Liver (tissue), 9 donors: ENCODE measurements around the gene C4orf17. TPM values are rescaled to one million over a fixed set of nuclear protein-coding genes. Genes with fewer than 3 reads are reported as not detected.
A peak's percentile ranks its signal among the peaks of the same experiment; 100 is the strongest.

Experiments
- DNase-seq: peaks from one replicate; pipeline ENCODE4 v3.0.0-alpha.2; 2017; ENCODE audit warnings: low spot score
- H3K27ac ChIP-seq, 2 donors: one replicate each; pipeline ENCODE4 v1.7.0; 2013; ENCODE audit warnings: inconsistent platforms in 2 of 2, low read length in 2 of 2, control low read depth in 1 of 2, low read depth in 1 of 2, mild to moderate bottlenecking in 1 of 2
- H3K27me3 ChIP-seq, 4 donors: one replicate each; pipeline versions ENCODE4 v1.6.1 to v1.7.0; 2013; ENCODE audit warnings: low read length in 3 of 4, inconsistent platforms in 1 of 4, mild to moderate bottlenecking in 1 of 4, moderate library complexity in 1 of 4; ENCODE audit not compliant: control insufficient read depth in 4 of 4, insufficient read depth in 4 of 4
- H3K36me3 ChIP-seq, 4 donors: one replicate each; pipeline versions ENCODE4 v1.6.1 to v1.7.0; 2013; ENCODE audit warnings: low read length in 3 of 4, mild to moderate bottlenecking in 3 of 4, low read depth in 1 of 4, moderate library complexity in 1 of 4; ENCODE audit not compliant: control insufficient read depth in 4 of 4, insufficient read depth in 3 of 4
- H3K4me1 ChIP-seq, 4 donors: one replicate each; pipeline versions ENCODE4 v1.6.1 to v1.7.0; 2013; ENCODE audit warnings: low read length in 3 of 4, mild to moderate bottlenecking in 3 of 4, moderate library complexity in 1 of 4; ENCODE audit not compliant: control insufficient read depth in 4 of 4, insufficient read depth in 4 of 4
- H3K4me3 ChIP-seq, 3 donors: one replicate each; pipeline versions ENCODE4 v1.6.1 to v1.7.0; 2013; ENCODE audit warnings: low read length in 3 of 3, control low read depth in 1 of 3, low read depth in 1 of 3, mild to moderate bottlenecking in 1 of 3
- H3K9ac ChIP-seq, 2 donors: one replicate each; pipeline ENCODE4 v1.7.0; 2013; ENCODE audit warnings: low read length in 2 of 2, mild to moderate bottlenecking in 2 of 2, moderate library complexity in 2 of 2, control low read depth in 1 of 2, low read depth in 1 of 2
- H3K9me3 ChIP-seq, 4 donors: one replicate each; pipeline versions ENCODE4 v1.6.1 to v1.7.0; 2013; ENCODE audit warnings: low read length in 3 of 4; ENCODE audit not compliant: control insufficient read depth in 4 of 4
- ATF3 ChIP-seq: IDR thresholded peaks from 2 replicates; pipeline ENCODE4 v1.6.1; 2016; ENCODE audit warnings: antibody characterized with exemption
- CTCF ChIP-seq: fragments of 150-350 bp; IDR thresholded peaks from 2 replicates; pipeline ENCODE4 v1.5.1; 2017; ENCODE audit warnings: improper control_type of control experiment, low read depth, low read length; ENCODE audit not compliant: missing input control
- EGR1 ChIP-seq, 2 donors: IDR thresholded peaks; 2 replicates each; pipeline ENCODE4 v1.6.1; 2016 to 2018; ENCODE audit warnings: antibody characterized with exemption in 2 of 2, low read depth in 2 of 2
- FOXA1 ChIP-seq: IDR thresholded peaks from 2 replicates; pipeline ENCODE4 v1.6.1; 2016; ENCODE audit warnings: antibody characterized with exemption
- FOXA2 ChIP-seq: IDR thresholded peaks from 2 replicates; pipeline ENCODE4 v1.6.1; 2016; ENCODE audit warnings: antibody characterized with exemption
- HNF4A ChIP-seq, 2 donors: conservative IDR thresholded peaks; 2 replicates each; pipeline ENCODE4 v1.6.1; 2016; ENCODE audit warnings: antibody characterized with exemption in 2 of 2, mild to moderate bottlenecking in 2 of 2
- HNF4G ChIP-seq: IDR thresholded peaks from 2 replicates; pipeline ENCODE4 v1.6.1; 2016; ENCODE audit warnings: antibody characterized with exemption
- JUND ChIP-seq, 2 donors: IDR thresholded peaks; 2 replicates each; pipeline ENCODE4 v1.6.1; 2016; ENCODE audit warnings: antibody characterized with exemption in 2 of 2
- MAX ChIP-seq: IDR thresholded peaks from 2 replicates; pipeline ENCODE4 v1.6.1; 2016; ENCODE audit warnings: antibody characterized with exemption
- NR2F2 ChIP-seq: IDR thresholded peaks from 2 replicates; pipeline ENCODE4 v1.6.1; 2016; ENCODE audit warnings: antibody characterized with exemption
- RAD21 ChIP-seq, 2 donors: IDR thresholded peaks; 2 replicates each; pipeline ENCODE4 v1.6.1; 2016; ENCODE audit warnings: antibody characterized with exemption in 2 of 2, mild to moderate bottlenecking in 2 of 2
- REST ChIP-seq: IDR thresholded peaks from 2 replicates; pipeline ENCODE4 v1.6.1; 2016; ENCODE audit warnings: antibody characterized with exemption, mild to moderate bottlenecking
- RXRA ChIP-seq, 2 donors: IDR thresholded peaks; 2 replicates each; pipeline ENCODE4 v1.6.1; 2017 to 2018; ENCODE audit warnings: antibody characterized with exemption in 2 of 2, mild to moderate bottlenecking in 1 of 2
- SP1 ChIP-seq: IDR thresholded peaks from 2 replicates; pipeline ENCODE4 v1.6.1; 2018; ENCODE audit warnings: antibody characterized with exemption, mild to moderate bottlenecking
- TAF1 ChIP-seq: conservative IDR thresholded peaks from 2 replicates; pipeline ENCODE4 v1.6.1; 2016; ENCODE audit warnings: antibody characterized with exemption, mild to moderate bottlenecking
- YY1 ChIP-seq: IDR thresholded peaks from 2 replicates; pipeline ENCODE4 v1.6.1; 2016; ENCODE audit warnings: antibody characterized with exemption, mild to moderate bottlenecking
- ZBTB33 ChIP-seq: IDR thresholded peaks from 2 replicates; pipeline ENCODE4 v1.6.1; 2016; ENCODE audit warnings: antibody characterized with exemption
- WGBS: extraction: QIAGEN DNeasy Blood & Tissue Kit; methylation state at CpG from one replicate; pipeline ENCODE4 v1.1.7; 2013; 5-methylcytosine and 5-hydroxymethylcytosine counted together
- polyA plus RNA-seq, 2 donors: library from polyadenylated mRNA; stranded (reverse) in 1 of 2; unstranded in 1 of 2; fragments of 200-250 nt in 1 of 2; fragments of >200 nt in 1 of 2; fragmentation: Nextera tagmentation in 1 of 2; extraction: Ambion mirVana in 1 of 2; gene quantifications; one replicate each; pipeline versions ENCODE4 v1.2.1 to v1.2.3, GENCODE V29; 2013 to 2015
- total RNA-seq, 2 donors: library from RNA; depleted of rRNA; stranded (reverse); fragments of >200 nt; gene quantifications; one replicate each; pipeline ENCODE4 v1.2.3, GENCODE V29; 2014
- donor health status: healthy.
- donor health status: healthy.
- donor health status: healthy.
- donor health status: healthy.
- donor health status: healthy.

The C4orf17 gene
- total and polyA plus RNA-seq, 4 donors: not detected

GRCh38 chr4:99537674-99538073 lies 26.9 kb downstream of the C4orf17 start:
- TF ChIP-seq HNF4A (conservative IDR thresholded peaks at IDR 0.05): peak; percentile 58 to 65
- no peak for TF ChIP-seq ATF3
- TF ChIP-seq TAF1: no peak
- TF ChIP-seq RXRA (IDR thresholded peaks at IDR 0.05): peak; percentile 16 to 46
- TF ChIP-seq YY1: no peak
- no peak for TF ChIP-seq HNF4G
- no peak for TF ChIP-seq JUND (IDR thresholded peaks at IDR 0.05)
- TF ChIP-seq EGR1 (IDR thresholded peaks at IDR 0.05; ENCODE audit: low read depth in 2 of 2): no peak
- TF ChIP-seq FOXA2: no peak
- TF ChIP-seq REST: peak; percentile 17
- TF ChIP-seq ZBTB33: no peak
- TF ChIP-seq SP1: peak; percentile 32
- WGBS: 54% methylated on average over 4 of the region's 4 CpGs
- Histone ChIP-seq H3K9me3 (no peaks in the 10 kb centered on the region), H3K36me3 (no peaks in the 10 kb centered on the region), H3K4me3 (no peak overlapping the region), H3K9ac (no peak overlapping the region), H3K4me1 (peaks cover 3 to 12% (median 9%) of the 10 kb centered on the region in 4 donors), H3K27ac (no peak overlapping the region), H3K27me3 (no peaks in the 10 kb centered on the region)
- no peak for DNase-seq

GRCh38 chr4:99540277-99540939 lies 29.6 kb downstream of the C4orf17 start:
- no peak overlapping the region for H3K9ac ChIP-seq
- no peak for DNase-seq
- no peak overlapping the region for H3K4me3 ChIP-seq
- H3K4me1 ChIP-seq: peaks cover 3 to 12% (median 9%) of the 10 kb centered on the region in 4 donors
- no peaks in the 10 kb centered on the region for H3K36me3 ChIP-seq
- H3K27ac ChIP-seq: no peak overlapping the region
- no peaks in the 10 kb centered on the region for H3K27me3 ChIP-seq
- H3K9me3 ChIP-seq: no peaks in the 10 kb centered on the region
- no peak for TF ChIP-seq RAD21 (IDR thresholded peaks at IDR 0.05)
- no peak for TF ChIP-seq SP1
- TF ChIP-seq ATF3: no peak
- no peak for TF ChIP-seq ZBTB33
- no peak for TF ChIP-seq REST
- no peak for TF ChIP-seq EGR1 (IDR thresholded peaks at IDR 0.05; ENCODE audit: low read depth in 2 of 2)
- TF ChIP-seq NR2F2: no peak
- no peak for TF ChIP-seq HNF4G
- TF ChIP-seq MAX: no peak
- no peak for TF ChIP-seq CTCF
- TF ChIP-seq TAF1: no peak
- no peak for TF ChIP-seq YY1
- no peak for TF ChIP-seq RXRA (IDR thresholded peaks at IDR 0.05)
- TF ChIP-seq FOXA1: no peak
